ENCODE measurements around the gene TXNDC9.
"Not testable (repeated sequence)": the region's sequence is repeated elsewhere in the genome, so short reads cannot be mapped to it uniquely, and the experiment has no call there.

The TXNDC9 gene

GRCh38 chr2:99279969-99280695, 56.0 kb downstream of the TXNDC9 start:
- no peak for DNase-seq
- H3K9me3 Mint-ChIP-seq: peaks cover 12% of the 10 kb centered on the region

GRCh38 chr2:99278793-99279291, 57.3 kb downstream of the TXNDC9 start:
- no peaks in the 10 kb centered on the region for H3K27me3 Mint-ChIP-seq
- no peak for DNase-seq
- no peak overlapping the region for H3K4me3 Mint-ChIP-seq
- H3K4me1 Mint-ChIP-seq (ENCODE audit: low read depth): no peaks in the 10 kb centered on the region
- peaks cover 12% of the 10 kb centered on the region for H3K9me3 Mint-ChIP-seq
- peaks cover 30% of the 10 kb centered on the region for H3K36me3 Mint-ChIP-seq (ENCODE audit: low read depth)
- H3K27ac Mint-ChIP-seq: no peak overlapping the region

More at GRCh38 chr2:99279969-99280695, 56.0 kb downstream of the TXNDC9 start:
- no peaks in the 10 kb centered on the region for H3K27me3 Mint-ChIP-seq
- no peak overlapping the region for H3K4me3 Mint-ChIP-seq
- H3K4me1 Mint-ChIP-seq (ENCODE audit: low read depth): no peaks in the 10 kb centered on the region
- no peak overlapping the region for H3K27ac Mint-ChIP-seq
- H3K36me3 Mint-ChIP-seq (ENCODE audit: low read depth): peaks cover 34% of the 10 kb centered on the region

GRCh38 chr2:99278195-99278765, 57.9 kb downstream of the TXNDC9 start:
- DNase-seq; H3K27ac Mint-ChIP-seq; H3K27me3 Mint-ChIP-seq; H3K4me3 Mint-ChIP-seq; H3K4me1 Mint-ChIP-seq (ENCODE audit: low read depth): not testable (repeated sequence)
- peaks cover 12% of the 10 kb centered on the region for H3K9me3 Mint-ChIP-seq
- peaks cover 27% of the 10 kb centered on the region for H3K36me3 Mint-ChIP-seq (ENCODE audit: low read depth)

GRCh38 chr2:99275882-99276281, 60.3 kb downstream of the TXNDC9 start:
- Mint-ChIP-seq H3K27me3 (no peaks in the 10 kb centered on the region), H3K4me3 (no peak overlapping the region), H3K4me1 (ENCODE audit: low read depth) (no peaks in the 10 kb centered on the region), H3K36me3 (ENCODE audit: low read depth) (peaks cover 27% of the 10 kb centered on the region), H3K27ac (no peak overlapping the region), H3K9me3 (peaks cover 17% of the 10 kb centered on the region)
- no peak for DNase-seq

All from activated T-cell treated with anti-CD3 and anti-CD28 coated beads, Interleukin-2, amount 50 U/mL, for 24 hours (primary cell).